ENCODE measurements around the gene TMPRSS4.

TMPRSS4 gene

DNA sequence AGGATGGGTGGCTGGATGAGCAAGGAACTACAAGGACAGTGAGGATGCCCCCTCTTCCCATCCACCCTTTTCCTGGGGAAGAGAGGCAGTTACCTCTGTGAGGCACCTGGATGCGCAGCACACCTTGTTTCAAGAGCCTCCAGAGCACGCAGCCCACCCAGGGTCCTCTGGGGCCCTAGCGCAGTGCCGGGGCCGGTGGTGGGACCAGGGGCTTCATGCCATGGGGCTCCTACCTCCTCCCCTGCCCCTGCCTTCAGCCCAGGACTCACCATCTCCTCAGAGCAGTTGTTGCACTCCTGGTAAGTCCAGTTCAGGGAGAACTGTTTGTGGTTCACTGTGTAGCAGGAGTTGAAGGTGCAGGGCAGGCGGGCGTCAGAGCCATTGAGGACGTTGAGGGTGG lies 91.4 kb downstream of the TMPRSS4 start:
- TF ChIP-seq, protein P1, sequence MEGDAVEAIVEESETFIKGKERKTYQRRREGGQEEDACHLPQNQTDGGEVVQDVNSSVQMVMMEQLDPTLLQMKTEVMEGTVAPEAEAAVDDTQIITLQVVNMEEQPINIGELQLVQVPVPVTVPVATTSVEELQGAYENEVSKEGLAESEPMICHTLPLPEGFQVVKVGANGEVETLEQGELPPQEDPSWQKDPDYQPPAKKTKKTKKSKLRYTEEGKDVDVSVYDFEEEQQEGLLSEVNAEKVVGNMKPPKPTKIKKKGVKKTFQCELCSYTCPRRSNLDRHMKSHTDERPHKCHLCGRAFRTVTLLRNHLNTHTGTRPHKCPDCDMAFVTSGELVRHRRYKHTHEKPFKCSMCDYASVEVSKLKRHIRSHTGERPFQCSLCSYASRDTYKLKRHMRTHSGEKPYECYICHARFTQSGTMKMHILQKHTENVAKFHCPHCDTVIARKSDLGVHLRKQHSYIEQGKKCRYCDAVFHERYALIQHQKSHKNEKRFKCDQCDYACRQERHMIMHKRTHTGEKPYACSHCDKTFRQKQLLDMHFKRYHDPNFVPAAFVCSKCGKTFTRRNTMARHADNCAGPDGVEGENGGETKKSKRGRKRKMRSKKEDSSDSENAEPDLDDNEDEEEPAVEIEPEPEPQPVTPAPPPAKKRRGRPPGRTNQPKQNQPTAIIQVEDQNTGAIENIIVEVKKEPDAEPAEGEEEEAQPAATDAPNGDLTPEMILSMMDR (conservative IDR thresholded peaks at IDR 0.05; ENCODE audit: low read depth), result no peak

DNA sequence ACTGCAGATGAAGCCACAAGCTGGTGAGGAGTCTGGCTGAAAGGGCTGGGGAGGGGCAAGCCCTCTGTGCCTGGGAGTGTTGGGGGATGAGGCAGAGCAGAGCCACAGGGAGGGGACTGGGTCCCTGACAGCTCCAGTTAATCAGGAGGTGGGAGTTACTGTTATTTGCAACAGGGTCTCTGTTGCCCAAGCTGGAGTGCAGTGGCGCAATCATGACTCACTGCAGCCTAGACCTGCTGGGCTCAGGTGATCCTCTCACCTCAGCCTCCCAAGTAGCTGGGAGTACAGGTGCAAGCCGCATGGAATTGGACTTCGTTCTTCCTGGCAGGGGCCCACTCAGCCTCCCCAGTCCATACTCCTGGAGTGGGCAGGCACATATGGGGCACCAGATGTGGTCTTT lies 91.9 kb downstream of the TMPRSS4 start:
- ChIA-PET CTCF (interaction anchor here (0.6 to 3.2 kb wide), 4 partner anchors 12 to 743 kb away, joined by 3 to 47 read pairs (median 6); no protein-coding TSS in a partner anchor), POLR2A (ENCODE audit: low non-redundant PET) (interaction anchor here (0.6 kb wide), 1 partner anchor 92 kb away, joined by 7 read pairs; no protein-coding TSS in a partner anchor)
- TF ChIP-seq, protein P1 (conservative IDR thresholded peaks at IDR 0.05; ENCODE audit: low read depth), result no peak
- no peak for DNase-seq (ENCODE audit: low spot score)
- H3K27ac ChIP-seq, result no peak overlapping the region

More for the DNA sequence above, 91.4 kb downstream of the TMPRSS4 start:
- no peak for DNase-seq (ENCODE audit: low spot score)
- POLR2A ChIA-PET (ENCODE audit: low non-redundant PET), result no interaction called here
- CTCF ChIA-PET, result interaction anchor here (0.6 to 1.1 kb wide), 2 partner anchors 13 to 743 kb away, joined by 3 to 5 read pairs; no protein-coding TSS in a partner anchor
- no peak overlapping the region for H3K27ac ChIP-seq

DNA sequence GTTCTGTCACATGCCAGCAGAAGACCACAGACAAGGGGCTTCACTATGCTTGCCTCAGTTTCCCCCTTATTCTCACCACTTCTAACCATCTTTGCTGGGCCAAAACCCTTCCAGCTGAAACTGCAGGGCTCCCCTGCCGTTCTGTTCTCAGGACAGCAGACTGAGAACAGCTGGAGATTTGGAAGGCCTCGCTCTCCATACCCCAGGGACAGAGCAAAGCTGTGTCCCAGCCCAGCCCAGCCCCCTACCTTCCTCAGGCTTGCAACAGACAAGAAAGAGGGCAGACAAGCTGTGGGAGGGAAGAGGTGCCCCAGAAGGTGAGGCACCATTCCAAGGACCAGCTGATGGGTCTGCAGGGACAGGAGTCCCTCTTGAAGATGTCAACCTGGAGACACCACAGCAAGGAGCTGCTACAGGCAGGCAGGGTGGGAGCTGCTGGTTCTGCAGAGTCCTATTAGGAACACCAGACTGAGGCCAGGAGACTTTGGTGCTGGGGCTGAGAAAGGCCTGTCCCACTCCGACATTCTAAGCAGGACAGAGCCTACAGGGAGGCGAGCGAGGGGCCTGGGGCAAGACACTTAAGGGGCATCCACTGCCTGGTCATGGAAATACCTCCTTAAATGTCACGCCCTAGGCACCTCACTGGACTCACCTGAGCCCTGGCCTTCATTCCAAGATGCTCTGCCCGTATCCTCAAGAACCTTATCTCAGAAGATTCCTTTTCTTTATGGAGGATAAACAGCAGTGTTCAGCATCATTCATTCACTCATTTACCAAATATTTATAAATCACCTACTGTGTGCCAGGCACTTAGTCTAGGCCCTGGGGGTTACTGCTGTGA lies 92.6 kb downstream of the TMPRSS4 start:
- TF ChIP-seq, protein P1 (conservative IDR thresholded peaks at IDR 0.05; ENCODE audit: low read depth), result no peak
- ChIA-PET CTCF (interaction anchor here (0.7 to 3.2 kb wide), 3 partner anchors 11 to 48 kb away, joined by 3 to 47 read pairs (median 6); no protein-coding TSS in a partner anchor), POLR2A (ENCODE audit: low non-redundant PET) (interaction anchor here (0.6 kb wide), 1 partner anchor 93 kb away, joined by 7 read pairs; no protein-coding TSS in a partner anchor)
- H3K27ac ChIP-seq, result no peak overlapping the region
- no peak for DNase-seq (ENCODE audit: low spot score)

DNA sequence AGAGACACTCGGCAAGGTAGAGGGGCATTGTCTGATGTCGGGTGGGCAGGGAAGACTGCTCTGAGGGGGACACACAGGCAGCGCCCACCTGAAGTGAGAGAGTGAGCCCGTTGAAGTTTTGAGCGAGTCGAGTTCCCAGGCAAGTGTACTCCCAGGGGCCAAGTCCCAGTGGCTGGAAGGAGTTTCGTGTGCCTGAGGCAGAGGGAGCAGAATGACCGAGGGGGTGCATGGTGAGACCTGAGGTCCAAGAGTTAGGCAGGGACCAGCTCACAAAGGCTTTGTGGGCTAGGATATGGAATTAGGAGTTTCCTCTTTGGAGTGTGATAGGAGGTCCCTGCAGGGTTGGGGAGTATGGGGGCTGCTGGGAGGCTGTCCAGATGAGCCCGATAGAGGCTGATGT lies 93.4 kb downstream of the TMPRSS4 start:
- CTCF ChIA-PET, result interaction anchor here (1.4 to 3.2 kb wide), 3 partner anchors 25 to 121 kb away, joined by 5 to 47 read pairs (median 10); no protein-coding TSS in a partner anchor
- POLR2A ChIA-PET (ENCODE audit: low non-redundant PET), result no interaction called here
- TF ChIP-seq, protein P1 (conservative IDR thresholded peaks at IDR 0.05; ENCODE audit: low read depth), result no peak
- H3K27ac ChIP-seq, result no peak overlapping the region
- no peak for DNase-seq (ENCODE audit: low spot score)

DNA sequence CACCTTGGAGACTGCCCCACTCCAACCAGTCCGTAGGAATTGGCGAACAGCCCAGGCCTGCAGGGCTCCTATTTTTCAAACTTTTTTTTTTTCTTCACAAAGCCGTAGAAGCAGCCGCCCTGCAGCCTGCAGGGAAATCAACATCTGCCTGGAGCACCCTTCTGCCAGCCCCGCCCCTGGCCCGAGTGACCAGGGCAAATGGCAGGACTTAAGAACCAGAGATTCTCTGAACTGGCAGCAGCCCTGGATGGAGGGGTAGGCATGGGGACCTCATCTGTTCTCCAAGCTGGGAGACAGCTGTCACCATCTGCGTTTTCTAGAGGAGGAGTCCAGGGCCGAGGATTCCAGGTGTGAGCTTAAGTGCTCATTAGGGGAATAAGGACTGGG lies 94.0 kb downstream of the TMPRSS4 start:
- CTCF ChIA-PET, result interaction anchor here (0.5 to 3.2 kb wide), 24 partner anchors 8 to 835 kb away, joined by 3 to 47 read pairs (median 4); partner anchors contain the start of genes SCN4B and TMPRSS4
- no peak for DNase-seq (ENCODE audit: low spot score)
- TF ChIP-seq, protein P1 (conservative IDR thresholded peaks at IDR 0.05; ENCODE audit: low read depth), result no peak
- POLR2A ChIA-PET (ENCODE audit: low non-redundant PET), result interaction anchor here (0.6 kb wide), 1 partner anchor 18 kb away, joined by 3 read pairs; the partner anchor contains the start of gene SCN4B
- no peak overlapping the region for H3K27ac ChIP-seq
